Stomach (tissue), 4 donors: ENCODE data around the gene SART1.
A peak's percentile ranks its signal among the peaks of the same experiment; 100 is the strongest.

Experiments
- POLR2A ChIP-seq, 4 donors: fragments of 450-650 bp; IDR thresholded peaks; one replicate each; pipeline ENCODE4 v1.6.1; 2016; ENCODE audit warnings: antibody characterized with exemption in 4 of 4, control low read depth in 2 of 4, mild to moderate bottlenecking in 1 of 4, moderate library complexity in 1 of 4
- POLR2AphosphoS5 ChIP-seq, 3 donors: sonication (generic); formaldehyde crosslinking; IDR thresholded peaks; one replicate each; pipeline ENCODE4 v1.6.1; 2016; ENCODE audit warnings: antibody characterized with exemption in 3 of 3
- TF ChIP-seq, protein P1 (sequence below), 7 experiments: fragments of 450-650 bp in 4 of 7; fragments of 200-600 bp in 3 of 7; sonication (generic) in 3 of 7; IDR thresholded peaks; one replicate each; pipeline ENCODE4 v1.5.1; 2016 to 2019; ENCODE audit warnings: antibody characterized with exemption in 7 of 7, control low read depth in 2 of 7, mild to moderate bottlenecking in 1 of 7

DNA sequence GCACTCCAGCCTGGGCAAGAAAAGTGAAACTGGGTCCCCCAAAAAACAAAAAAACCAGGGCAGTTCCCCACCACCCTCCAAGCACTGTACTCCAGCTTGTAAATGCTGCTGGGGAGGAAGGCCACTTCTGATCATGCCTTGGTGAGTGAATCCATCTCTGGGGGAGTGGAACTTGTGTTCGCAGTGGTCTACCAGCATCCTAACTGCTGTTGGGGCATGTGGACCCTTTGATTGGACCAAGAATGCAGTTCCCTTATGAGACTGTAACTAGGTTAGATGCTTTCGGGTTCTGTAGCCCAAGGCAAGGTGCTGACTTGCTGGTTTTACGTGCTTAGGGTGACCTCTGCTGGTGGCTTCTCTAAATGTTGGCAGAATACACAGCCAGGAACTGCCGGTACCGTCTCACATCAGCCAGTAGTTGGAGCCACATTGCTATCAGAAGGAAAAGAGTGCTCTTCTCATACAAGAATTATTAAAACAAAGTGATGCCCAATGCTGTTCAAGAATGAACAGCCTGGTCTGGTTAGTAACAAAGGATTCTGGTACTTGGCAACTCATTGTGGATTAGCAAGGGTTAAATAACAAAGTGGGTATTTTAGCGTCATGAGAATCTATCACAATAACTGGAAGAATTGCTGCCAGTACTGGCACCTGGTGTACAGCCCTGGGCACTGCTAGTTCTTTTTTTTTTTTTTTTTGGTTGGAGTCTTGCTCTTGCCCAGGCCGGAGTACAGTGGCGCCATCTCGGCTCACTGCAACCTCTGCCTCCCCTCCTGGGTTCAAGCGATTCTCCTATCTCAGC, 27.5 kb downstream of the SART1 start:
- TF ChIP-seq, protein P1, sequence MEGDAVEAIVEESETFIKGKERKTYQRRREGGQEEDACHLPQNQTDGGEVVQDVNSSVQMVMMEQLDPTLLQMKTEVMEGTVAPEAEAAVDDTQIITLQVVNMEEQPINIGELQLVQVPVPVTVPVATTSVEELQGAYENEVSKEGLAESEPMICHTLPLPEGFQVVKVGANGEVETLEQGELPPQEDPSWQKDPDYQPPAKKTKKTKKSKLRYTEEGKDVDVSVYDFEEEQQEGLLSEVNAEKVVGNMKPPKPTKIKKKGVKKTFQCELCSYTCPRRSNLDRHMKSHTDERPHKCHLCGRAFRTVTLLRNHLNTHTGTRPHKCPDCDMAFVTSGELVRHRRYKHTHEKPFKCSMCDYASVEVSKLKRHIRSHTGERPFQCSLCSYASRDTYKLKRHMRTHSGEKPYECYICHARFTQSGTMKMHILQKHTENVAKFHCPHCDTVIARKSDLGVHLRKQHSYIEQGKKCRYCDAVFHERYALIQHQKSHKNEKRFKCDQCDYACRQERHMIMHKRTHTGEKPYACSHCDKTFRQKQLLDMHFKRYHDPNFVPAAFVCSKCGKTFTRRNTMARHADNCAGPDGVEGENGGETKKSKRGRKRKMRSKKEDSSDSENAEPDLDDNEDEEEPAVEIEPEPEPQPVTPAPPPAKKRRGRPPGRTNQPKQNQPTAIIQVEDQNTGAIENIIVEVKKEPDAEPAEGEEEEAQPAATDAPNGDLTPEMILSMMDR (IDR thresholded peaks at IDR 0.05), result peak in 6 of 7 experiments; percentile 26 to 99 (median 86)
- TF ChIP-seq POLR2A (IDR thresholded peaks at IDR 0.05) (no peak), POLR2AphosphoS5 (IDR thresholded peaks at IDR 0.05) (peak in 1 of 3 donors; percentile 85)
